ENCODE results near the gene LENG1.

LENG1 gene

GRCh38 chr19:54127688-54128440 is 31.7 kb downstream of the LENG1 start:
- Histone ChIP-seq H3K9me3 (ENCODE audit: control insufficient read depth, insufficient read depth, low read length) (no peaks in the 10 kb centered on the region), H3K36me3 (ENCODE audit: control insufficient read depth, insufficient read depth, low read length) (peaks cover 54% of the 10 kb centered on the region), H3K4me1 (ENCODE audit: control insufficient read depth, insufficient read depth, low read length) (no peaks in the 10 kb centered on the region), H3K27me3 (ENCODE audit: control insufficient read depth, insufficient read depth, low read length) (no peaks in the 10 kb centered on the region), H3K4me3 (ENCODE audit: low read length) (no peak overlapping the region), H3K27ac (ENCODE audit: low read length) (no peak overlapping the region)
- no CpG with 5 or more reads among the region's 44 CpGs for WGBS (ENCODE audit: insufficient coverage, insufficient read length)
- no peak for DNase-seq (ENCODE audit: low read depth, low spot score)

GRCh38 chr19:54125713-54126112 is 33.8 kb downstream of the LENG1 start:
- Histone ChIP-seq H3K27me3 (ENCODE audit: control insufficient read depth, insufficient read depth, low read length) (no peaks in the 10 kb centered on the region), H3K27ac (ENCODE audit: low read length) (no peak overlapping the region), H3K9me3 (ENCODE audit: control insufficient read depth, insufficient read depth, low read length) (no peaks in the 10 kb centered on the region), H3K36me3 (ENCODE audit: control insufficient read depth, insufficient read depth, low read length) (peaks cover 62% of the 10 kb centered on the region), H3K4me1 (ENCODE audit: control insufficient read depth, insufficient read depth, low read length) (no peaks in the 10 kb centered on the region), H3K4me3 (ENCODE audit: low read length) (no peak overlapping the region)
- no peak for DNase-seq (ENCODE audit: low read depth, low spot score)
- WGBS (ENCODE audit: insufficient coverage, insufficient read length), result no CpG with 5 or more reads among the region's 9 CpGs

GRCh38 chr19:54124393-54124792 is 35.1 kb downstream of the LENG1 start:
- DNase-seq (ENCODE audit: low read depth, low spot score), result no peak
- Histone ChIP-seq H3K27me3 (ENCODE audit: control insufficient read depth, insufficient read depth, low read length) (no peaks in the 10 kb centered on the region), H3K9me3 (ENCODE audit: control insufficient read depth, insufficient read depth, low read length) (no peaks in the 10 kb centered on the region), H3K36me3 (ENCODE audit: control insufficient read depth, insufficient read depth, low read length) (peaks cover 64% of the 10 kb centered on the region), H3K27ac (ENCODE audit: low read length) (no peak overlapping the region), H3K4me1 (ENCODE audit: control insufficient read depth, insufficient read depth, low read length) (no peaks in the 10 kb centered on the region), H3K4me3 (ENCODE audit: low read length) (no peak overlapping the region)
- no CpG with 5 or more reads among the region's 19 CpGs for WGBS (ENCODE audit: insufficient coverage, insufficient read length)

GRCh38 chr19:54123682-54124081 is 35.8 kb downstream of the LENG1 start:
- Histone ChIP-seq H3K4me3 (ENCODE audit: low read length) (no peak overlapping the region), H3K4me1 (ENCODE audit: control insufficient read depth, insufficient read depth, low read length) (no peaks in the 10 kb centered on the region), H3K9me3 (ENCODE audit: control insufficient read depth, insufficient read depth, low read length) (no peaks in the 10 kb centered on the region), H3K36me3 (ENCODE audit: control insufficient read depth, insufficient read depth, low read length) (peaks cover 57% of the 10 kb centered on the region), H3K27me3 (ENCODE audit: control insufficient read depth, insufficient read depth, low read length) (no peaks in the 10 kb centered on the region), H3K27ac (ENCODE audit: low read length) (no peak overlapping the region)
- no peak for DNase-seq (ENCODE audit: low read depth, low spot score)
- no CpG with 5 or more reads among the region's 17 CpGs for WGBS (ENCODE audit: insufficient coverage, insufficient read length)

- DNase-seq (ENCODE audit: low read depth, low spot score), result no peak
- Histone ChIP-seq H3K36me3 (ENCODE audit: control insufficient read depth, insufficient read depth, low read length) (peaks cover 47% of the 10 kb centered on the region), H3K9me3 (ENCODE audit: control insufficient read depth, insufficient read depth, low read length) (no peaks in the 10 kb centered on the region), H3K4me3 (ENCODE audit: low read length) (no peak overlapping the region), H3K27me3 (ENCODE audit: control insufficient read depth, insufficient read depth, low read length) (no peaks in the 10 kb centered on the region), H3K4me1 (ENCODE audit: control insufficient read depth, insufficient read depth, low read length) (no peaks in the 10 kb centered on the region), H3K27ac (ENCODE audit: low read length) (no peak overlapping the region)
- no CpG with 5 or more reads among the region's 10 CpGs for WGBS (ENCODE audit: insufficient coverage, insufficient read length)
Observed at GRCh38 chr19:54121259-54121658, 38.3 kb downstream of the LENG1 start.

GRCh38 chr19:54115109-54116063 is 44.1 kb downstream of the LENG1 start, which contains the start of the genes PRPF31 and TFPT:
Gene PRPF31 (plus strand): TSS chr19:54115754. CDS start chr19:54118279, 2,525 bp downstream.
Gene TFPT (minus strand): TSS chr19:54115657. CDS start chr19:54115269, 388 bp downstream.
- WGBS (ENCODE audit: insufficient coverage, insufficient read length), result no CpG with 5 or more reads among the region's 60 CpGs
- peak; percentile 97 for DNase-seq (ENCODE audit: low read depth, low spot score)
- no peak within 1 kb of the TSS for H3K27ac ChIP-seq (ENCODE audit: low read length)
- H3K27me3 ChIP-seq (ENCODE audit: control insufficient read depth, insufficient read depth, low read length), result no peaks in the 10 kb centered on the region
- H3K9me3 ChIP-seq (ENCODE audit: control insufficient read depth, insufficient read depth, low read length), result no peaks in the 10 kb centered on the region
- H3K36me3 ChIP-seq (ENCODE audit: control insufficient read depth, insufficient read depth, low read length), result peaks cover 11% of the 10 kb centered on the region; the same call in 1 of the 2 replicates
- H3K4me1 ChIP-seq (ENCODE audit: control insufficient read depth, insufficient read depth, low read length), result no peaks in the 10 kb centered on the region; the same call in 1 of the 2 replicates
- peak within 1 kb of the TSS; percentile 51 for H3K4me3 ChIP-seq (ENCODE audit: low read length)

GRCh38 chr19:54114340-54115108 is 45.0 kb downstream of the LENG1 start:
- peaks cover 13% of the 10 kb centered on the region for H3K36me3 ChIP-seq (ENCODE audit: control insufficient read depth, insufficient read depth, low read length)

GRCh38 chr19:54109651-54110050 is 49.9 kb downstream of the LENG1 start:
- no peak for DNase-seq (ENCODE audit: low read depth, low spot score)
- no CpG with 5 or more reads among the region's 6 CpGs for WGBS (ENCODE audit: insufficient coverage, insufficient read length)
- Histone ChIP-seq H3K4me3 (ENCODE audit: low read length) (no peak overlapping the region), H3K9me3 (ENCODE audit: control insufficient read depth, insufficient read depth, low read length) (no peaks in the 10 kb centered on the region), H3K27me3 (ENCODE audit: control insufficient read depth, insufficient read depth, low read length) (no peaks in the 10 kb centered on the region), H3K4me1 (ENCODE audit: control insufficient read depth, insufficient read depth, low read length) (no peaks in the 10 kb centered on the region; the same call in 1 of the 2 replicates), H3K36me3 (ENCODE audit: control insufficient read depth, insufficient read depth, low read length) (peaks cover 30% of the 10 kb centered on the region), H3K27ac (ENCODE audit: low read length) (no peak overlapping the region)

More at GRCh38 chr19:54114340-54115108, 45.0 kb downstream of the LENG1 start:
- no peak for DNase-seq (ENCODE audit: low read depth, low spot score)
- no peaks in the 10 kb centered on the region; the same call in 1 of the 2 replicates for H3K4me1 ChIP-seq (ENCODE audit: control insufficient read depth, insufficient read depth, low read length)
- no peak overlapping the region for H3K27ac ChIP-seq (ENCODE audit: low read length)
- H3K27me3 ChIP-seq (ENCODE audit: control insufficient read depth, insufficient read depth, low read length), result no peaks in the 10 kb centered on the region
- H3K9me3 ChIP-seq (ENCODE audit: control insufficient read depth, insufficient read depth, low read length), result no peaks in the 10 kb centered on the region
- WGBS (ENCODE audit: insufficient coverage, insufficient read length), result no CpG with 5 or more reads among the region's 28 CpGs
- peak overlapping the region; percentile 51 for H3K4me3 ChIP-seq (ENCODE audit: low read length)

GRCh38 chr19:54108496-54108895 is 51.0 kb downstream of the LENG1 start:
- DNase-seq (ENCODE audit: low read depth, low spot score), result no peak
- H3K27ac ChIP-seq (ENCODE audit: low read length), result no peak overlapping the region
- H3K4me1 ChIP-seq (ENCODE audit: control insufficient read depth, insufficient read depth, low read length), result no peaks in the 10 kb centered on the region
- H3K9me3 ChIP-seq (ENCODE audit: control insufficient read depth, insufficient read depth, low read length), result no peaks in the 10 kb centered on the region
- H3K36me3 ChIP-seq (ENCODE audit: control insufficient read depth, insufficient read depth, low read length), result peaks cover 30% of the 10 kb centered on the region
- no peaks in the 10 kb centered on the region for H3K27me3 ChIP-seq (ENCODE audit: control insufficient read depth, insufficient read depth, low read length)
- no CpG with 5 or more reads among the region's 7 CpGs for WGBS (ENCODE audit: insufficient coverage, insufficient read length)
- no peak overlapping the region for H3K4me3 ChIP-seq (ENCODE audit: low read length)

All from iPS DF 6.9 (cell line).